Trophoblast cell (in vitro differentiated cells and primary cell): ENCODE results near the gene CD80.

Experiments used
- DNase-seq, 2 donors: peaks; one replicate each; pipeline ENCODE4 v3.0.0-alpha.2; 2016
- H2AFZ ChIP-seq: 2 replicates; pipeline ENCODE4 v1.6.1; 2013; ENCODE audit warnings: low read length, moderate library complexity, mild to moderate bottlenecking; ENCODE audit not compliant: insufficient read depth, poor library complexity
- H2AK5ac ChIP-seq: 2 replicates; pipeline ENCODE4 v1.6.1; 2013; ENCODE audit warnings: mild to moderate bottlenecking, low read length
- H2BK120ac ChIP-seq: 2 replicates; pipeline ENCODE4 v1.6.1; 2013; ENCODE audit warnings: low read length, mild to moderate bottlenecking, moderate library complexity; ENCODE audit not compliant: insufficient read depth, poor library complexity
- H2BK12ac ChIP-seq: 2 replicates; pipeline ENCODE4 v1.6.1; 2013; ENCODE audit warnings: mild to moderate bottlenecking, low read length, moderate library complexity
- H2BK5ac ChIP-seq: 2 replicates; pipeline ENCODE4 v1.6.1; 2013; ENCODE audit warnings: low read length, low read depth, moderate library complexity, mild to moderate bottlenecking; ENCODE audit not compliant: poor library complexity
- H3K14ac ChIP-seq: 2 replicates; pipeline ENCODE4 v1.6.1; 2013; ENCODE audit warnings: mild to moderate bottlenecking, low read length
- H3K18ac ChIP-seq: 2 replicates; pipeline ENCODE4 v1.6.1; 2013; ENCODE audit warnings: mild to moderate bottlenecking, low read length
- H3K23ac ChIP-seq: 2 replicates; pipeline ENCODE4 v1.6.1; 2013; ENCODE audit warnings: low read length
- H3K27ac ChIP-seq: 2 replicates; pipeline ENCODE4 v1.5.1; 2013; ENCODE audit warnings: low read depth, mild to moderate bottlenecking, inconsistent platforms, low read length, moderate library complexity
- H3K27me3 ChIP-seq: 2 replicates; pipeline ENCODE4 v1.6.1; 2013; ENCODE audit warnings: inconsistent platforms, mild to moderate bottlenecking, low read length, moderate library complexity; ENCODE audit not compliant: insufficient read depth
- H3K36me3 ChIP-seq, 2 experiments: 1 replicate in 1 of 2; 2 replicates in 1 of 2; pipeline ENCODE4 v1.6.1; 2013; ENCODE audit warnings: low read length in 2 of 2, mild to moderate bottlenecking in 2 of 2, moderate library complexity in 1 of 2; ENCODE audit not compliant: insufficient read depth in 2 of 2, control insufficient read depth in 1 of 2
- H3K4ac ChIP-seq: 2 replicates; pipeline ENCODE4 v1.6.1; 2013; ENCODE audit warnings: low read depth, mild to moderate bottlenecking, low read length, moderate library complexity
- H3K4me1 ChIP-seq, 2 experiments: 1 replicate in 1 of 2; 2 replicates in 1 of 2; pipeline ENCODE4 v1.6.1; 2013; ENCODE audit warnings: low read length in 2 of 2, mild to moderate bottlenecking in 2 of 2, moderate library complexity in 1 of 2; ENCODE audit not compliant: insufficient read depth in 2 of 2, control insufficient read depth in 1 of 2
- H3K4me2 ChIP-seq: 2 replicates; pipeline ENCODE4 v1.6.1; 2013; ENCODE audit warnings: inconsistent platforms, mild to moderate bottlenecking, low read length, moderate library complexity
- H3K4me3 ChIP-seq: 2 replicates; pipeline ENCODE4 v1.5.1; 2013; ENCODE audit warnings: mild to moderate bottlenecking, low read depth, low read length, inconsistent platforms
- H3K79me1 ChIP-seq: one replicate; pipeline ENCODE4 v1.6.1; 2013; ENCODE audit warnings: low read length
- H3K79me2 ChIP-seq: 2 replicates; pipeline ENCODE4 v1.6.1; 2013; ENCODE audit warnings: low read length, mild to moderate bottlenecking; ENCODE audit not compliant: control insufficient read depth, insufficient read depth, poor library complexity
- H3K9ac ChIP-seq: 2 replicates; pipeline ENCODE4 v1.6.1; 2013; ENCODE audit warnings: mild to moderate bottlenecking, low read length
- H3K9me3 ChIP-seq: 2 replicates; pipeline ENCODE4 v1.6.1; 2013; ENCODE audit warnings: low read depth, mild to moderate bottlenecking, control low read depth, inconsistent platforms, low read length; ENCODE audit not compliant: insufficient read depth
- H4K12ac ChIP-seq: 2 replicates; pipeline ENCODE4 v1.6.1; 2013; ENCODE audit warnings: low read depth, mild to moderate bottlenecking, low read length, moderate library complexity
- H4K8ac ChIP-seq: 2 replicates; pipeline ENCODE4 v1.6.1; 2013; ENCODE audit warnings: low read depth, mild to moderate bottlenecking, low read length, moderate library complexity
- H4K91ac ChIP-seq: one replicate; pipeline ENCODE4 v1.6.1; 2013; ENCODE audit warnings: low read depth, mild to moderate bottlenecking, low read length, moderate library complexity
- WGBS: extraction: QIAGEN DNeasy Blood & Tissue Kit; methylation state at CpG from one replicate; pipeline ENCODE4 v1.1.7; 2013; ENCODE audit warnings: missing lambda C conversion rate; ENCODE audit not compliant: insufficient read length, insufficient coverage; ENCODE audit errors: extremely low coverage; 5-methylcytosine and 5-hydroxymethylcytosine counted together

CD80 gene

DNA sequence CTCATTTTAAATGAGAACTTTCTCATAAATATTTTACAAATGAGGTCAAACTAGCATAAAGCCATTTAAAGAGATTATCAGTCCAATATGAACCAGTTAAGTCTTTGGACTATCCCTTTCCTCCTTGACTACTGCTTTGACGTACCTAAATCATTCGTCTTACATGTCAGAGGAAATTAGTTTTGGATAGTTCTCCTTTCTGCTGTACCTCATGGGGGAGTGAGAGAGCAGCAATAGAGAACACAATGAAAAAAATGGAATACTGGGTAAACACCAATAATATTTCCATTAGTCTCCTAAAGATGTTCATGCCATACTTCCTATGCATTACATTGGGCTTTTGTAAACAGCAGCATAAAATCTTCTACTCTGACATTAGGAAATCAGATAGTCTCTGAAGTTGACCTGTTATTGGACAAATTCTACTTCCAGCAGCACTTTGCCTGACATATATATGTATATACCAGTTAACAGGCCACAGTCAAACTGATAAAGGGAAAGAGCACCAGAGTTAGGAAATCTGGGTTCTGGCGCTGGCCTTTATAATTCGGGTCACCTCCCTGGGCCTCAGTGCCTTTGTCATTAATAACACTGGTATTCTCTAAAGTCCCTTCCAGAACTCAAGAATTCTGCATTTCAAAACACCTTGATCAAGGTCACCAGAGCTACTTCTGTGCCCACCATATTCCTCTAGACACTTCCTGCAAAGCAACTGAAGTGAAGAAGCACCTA is 34.3 kb downstream of the CD80 start:
- WGBS = no CpG with 5 or more reads among the region's 4 CpGs
- H2AK5ac ChIP-seq = no peak overlapping the region
- no peak overlapping the region for H3K23ac ChIP-seq

GRCh38 chr3:119518026-119518425 is 41.4 kb downstream of the CD80 start:
- no peak overlapping the region for H3K4ac ChIP-seq
- H3K23ac ChIP-seq = no peak overlapping the region
- H3K9me3 ChIP-seq = no peaks in the 10 kb centered on the region
- no peak overlapping the region for H4K91ac ChIP-seq
- no peak overlapping the region for H3K4me2 ChIP-seq
- H2AK5ac ChIP-seq = no peak overlapping the region
- H2AFZ ChIP-seq = no peak overlapping the region
- H2BK120ac ChIP-seq = no peak overlapping the region
- H2BK5ac ChIP-seq = no peak overlapping the region
- H3K14ac ChIP-seq = no peak overlapping the region
- WGBS = no CpG with 5 or more reads among the region's 1 CpG
- H3K79me2 ChIP-seq = no peaks in the 10 kb centered on the region
- no peak overlapping the region for H3K4me3 ChIP-seq
- H3K18ac ChIP-seq = no peak overlapping the region
- no peak overlapping the region for H4K8ac ChIP-seq
- H3K27me3 ChIP-seq = no peaks in the 10 kb centered on the region
- no peak overlapping the region for H3K27ac ChIP-seq
- no peaks in the 10 kb centered on the region for H3K4me1 ChIP-seq
- no peak overlapping the region for H4K12ac ChIP-seq
- DNase-seq = no peak
- H3K36me3 ChIP-seq = peaks cover 16 to 26% of the 10 kb centered on the region in 2 experiments
- H3K79me1 ChIP-seq = no peaks in the 10 kb centered on the region
- no peak overlapping the region for H3K9ac ChIP-seq
- no peak overlapping the region for H2BK12ac ChIP-seq

More for the DNA sequence above, 34.3 kb downstream of the CD80 start:
- Histone ChIP-seq H3K79me1 (no peaks in the 10 kb centered on the region), H2AFZ (no peak overlapping the region), H2BK12ac (no peak overlapping the region), H3K79me2 (no peaks in the 10 kb centered on the region), H3K27me3 (no peaks in the 10 kb centered on the region), H3K18ac (no peak overlapping the region), H4K8ac (no peak overlapping the region), H3K9me3 (no peaks in the 10 kb centered on the region), H2BK120ac (no peak overlapping the region), H3K4ac (no peak overlapping the region), H3K14ac (no peak overlapping the region), H3K36me3 (peaks cover 4 to 12% of the 10 kb centered on the region in 2 experiments), H3K27ac (no peak overlapping the region), H3K4me3 (no peak overlapping the region), H4K12ac (no peak overlapping the region), H4K91ac (no peak overlapping the region), H3K4me2 (no peak overlapping the region), H3K4me1 (no peaks in the 10 kb centered on the region), H2BK5ac (no peak overlapping the region), H3K9ac (no peak overlapping the region)
- DNase-seq = peak in 1 of 2 donors; percentile 46

- H3K23ac ChIP-seq = no peak overlapping the region
- no peak overlapping the region for H2BK120ac ChIP-seq
- H3K79me1 ChIP-seq = no peaks in the 10 kb centered on the region
- H4K8ac ChIP-seq = no peak overlapping the region
- no peak overlapping the region for H3K4me2 ChIP-seq
- WGBS = no CpG with 5 or more reads among the region's 2 CpGs
- no peak overlapping the region for H3K9ac ChIP-seq
- DNase-seq = no peak
- no peak overlapping the region for H2BK5ac ChIP-seq
- H3K4me3 ChIP-seq = no peak overlapping the region
- no peaks in the 10 kb centered on the region for H3K4me1 ChIP-seq
- no peak overlapping the region for H4K91ac ChIP-seq
- H3K18ac ChIP-seq = no peak overlapping the region
- no peak overlapping the region for H4K12ac ChIP-seq
- no peaks in the 10 kb centered on the region for H3K79me2 ChIP-seq
- no peaks in the 10 kb centered on the region for H3K9me3 ChIP-seq
- H2BK12ac ChIP-seq = no peak overlapping the region
- no peak overlapping the region for H3K4ac ChIP-seq
- no peak overlapping the region for H3K14ac ChIP-seq
- no peak overlapping the region for H2AFZ ChIP-seq
- H3K36me3 ChIP-seq = peaks cover 20 to 30% of the 10 kb centered on the region in 2 experiments
- H3K27me3 ChIP-seq = no peaks in the 10 kb centered on the region
- H3K27ac ChIP-seq = no peak overlapping the region
- H2AK5ac ChIP-seq = no peak overlapping the region
Measured at GRCh38 chr3:119517112-119517511, 42.3 kb downstream of the CD80 start.

GRCh38 chr3:119514637-119515036 is 44.8 kb downstream of the CD80 start:
- no peak overlapping the region for H2BK120ac ChIP-seq
- H3K14ac ChIP-seq = no peak overlapping the region
- no peak overlapping the region for H3K27ac ChIP-seq
- WGBS = no CpG with 5 or more reads among the region's 2 CpGs
- H3K4me1 ChIP-seq = no peaks in the 10 kb centered on the region
- no peak overlapping the region for H3K18ac ChIP-seq
- no peak overlapping the region for H2BK5ac ChIP-seq
- H4K91ac ChIP-seq = no peak overlapping the region
- H3K36me3 ChIP-seq = peaks cover 15 to 24% of the 10 kb centered on the region in 2 experiments
- no peak overlapping the region for H2BK12ac ChIP-seq
- H4K8ac ChIP-seq = no peak overlapping the region
- no peak overlapping the region for H3K4ac ChIP-seq
- H3K79me2 ChIP-seq = no peaks in the 10 kb centered on the region
- no peak overlapping the region for H3K4me3 ChIP-seq
- H2AK5ac ChIP-seq = no peak overlapping the region
- H3K4me2 ChIP-seq = no peak overlapping the region
- H2AFZ ChIP-seq = no peak overlapping the region
- H3K27me3 ChIP-seq = no peaks in the 10 kb centered on the region
- H3K9ac ChIP-seq = no peak overlapping the region
- no peaks in the 10 kb centered on the region for H3K9me3 ChIP-seq
- DNase-seq = no peak
- H3K23ac ChIP-seq = no peak overlapping the region
- no peak overlapping the region for H4K12ac ChIP-seq
- H3K79me1 ChIP-seq = no peaks in the 10 kb centered on the region
